SK-N-SH treated with all-trans-retinoic acid at 6 μM for 48 hours (cell line): ENCODE measurements around the gene C6orf120.
A peak's percentile ranks its signal among the peaks of the same experiment; 100 is the strongest.

Experiments
- ATAC-seq: fragments of 200-7000 bp; cut with Tn5 transposase; 3 replicates; pipeline ENCODE4 v1.9.1; 2020; ENCODE audit warnings: mild to moderate bottlenecking, moderate library complexity
- ARNTL ChIP-seq: fragments of 450-650 bp; formaldehyde crosslinking; IDR thresholded peaks from 2 replicates; pipeline ENCODE4 v1.5.0; 2020; ENCODE audit warnings: low read depth, mild to moderate bottlenecking, moderate library complexity, borderline replicate concordance
- BACH2 ChIP-seq: fragments of 250-450 bp; sonication (Bioruptor Pico); IDR thresholded peaks from 2 replicates; pipeline ENCODE4 v1.9.0; 2021; ENCODE audit warnings: mild to moderate bottlenecking, borderline replicate concordance
- CREB5 ChIP-seq: fragments of 250-450 bp; sonication (Bioruptor Pico); IDR thresholded peaks from 2 replicates; pipeline ENCODE4 v1.5.1; 2020; ENCODE audit warnings: low read depth, mild to moderate bottlenecking, moderate library complexity
- CSRNP3 ChIP-seq: fragments of 250-450 bp; sonication (Bioruptor Pico); IDR thresholded peaks from 2 replicates; pipeline ENCODE4 v1.5.1; 2021; ENCODE audit warnings: mild to moderate bottlenecking, moderate library complexity
- ESRRG ChIP-seq: fragments of 250-450 bp; sonication (Bioruptor Pico); IDR thresholded peaks from 2 replicates; pipeline ENCODE4 v1.6.1; 2021; ENCODE audit warnings: mild to moderate bottlenecking
- GLIS3 ChIP-seq: fragments of 250-450 bp; sonication (Bioruptor Pico); IDR thresholded peaks from 2 replicates; pipeline ENCODE4 v1.5.0; 2020; ENCODE audit warnings: mild to moderate bottlenecking, moderate library complexity
- ISL1 ChIP-seq: fragments of 250-450 bp; sonication (Bioruptor Pico); IDR thresholded peaks from 2 replicates; pipeline ENCODE4 v2.1.2; 2022; ENCODE audit warnings: mild to moderate bottlenecking, moderate library complexity
- OSR1 ChIP-seq: fragments of 250-450 bp; sonication (Bioruptor Pico); IDR thresholded peaks from 2 replicates; pipeline ENCODE4 v1.8.0; 2022; ENCODE audit warnings: moderate library complexity, mild to moderate bottlenecking, inconsistent platforms
- PATZ1 ChIP-seq: fragments of 250-450 bp; sonication (Bioruptor Pico); IDR thresholded peaks from 2 replicates; pipeline ENCODE4 v1.8.0; 2020; ENCODE audit warnings: mild to moderate bottlenecking, moderate library complexity, borderline replicate concordance
- POU6F1 ChIP-seq: fragments of 250-450 bp; sonication (Bioruptor Pico); IDR thresholded peaks from 2 replicates; pipeline ENCODE4 v1.8.0; 2021; ENCODE audit warnings: low read depth, mild to moderate bottlenecking, moderate library complexity, borderline replicate concordance
- PPARA ChIP-seq: fragments of 250-450 bp; sonication (Bioruptor Pico); IDR thresholded peaks from 2 replicates; pipeline ENCODE4 v1.5.0; 2020; ENCODE audit warnings: mild to moderate bottlenecking, borderline replicate concordance
- RARB ChIP-seq: fragments of 250-450 bp; sonication (Bioruptor Pico); IDR thresholded peaks from 2 replicates; pipeline ENCODE4 v1.8.0; 2021; ENCODE audit warnings: mild to moderate bottlenecking, moderate library complexity
- SNAI2 ChIP-seq: fragments of 250-450 bp; sonication (Bioruptor Pico); IDR thresholded peaks from 2 replicates; pipeline ENCODE4 v1.5.0; 2020; ENCODE audit warnings: mild to moderate bottlenecking, moderate library complexity
- TCF4 ChIP-seq: fragments of 250-450 bp; sonication (Bioruptor Pico); IDR thresholded peaks from 2 replicates; pipeline ENCODE4 v1.8.0; 2021; ENCODE audit warnings: mild to moderate bottlenecking, moderate library complexity, borderline replicate concordance
- TOX ChIP-seq: fragments of 250-450 bp; sonication (Bioruptor Pico); IDR thresholded peaks from 2 replicates; pipeline ENCODE4 v1.8.0; 2021; ENCODE audit warnings: mild to moderate bottlenecking, moderate library complexity, borderline replicate concordance
- TSHZ2 ChIP-seq: fragments of 250-450 bp; sonication (Bioruptor Pico); IDR thresholded peaks from 2 replicates; pipeline ENCODE4 v1.5.0; 2020; ENCODE audit warnings: mild to moderate bottlenecking, moderate library complexity
- ZC3H10 ChIP-seq: fragments of 250-450 bp; sonication (Bioruptor Pico); IDR thresholded peaks from 2 replicates; pipeline ENCODE4 v1.5.1; 2021; ENCODE audit warnings: mild to moderate bottlenecking, moderate library complexity
- ZFP3 ChIP-seq: fragments of 250-450 bp; sonication (Bioruptor Pico); IDR thresholded peaks from 2 replicates; pipeline ENCODE4 v1.5.0; 2020; ENCODE audit warnings: mild to moderate bottlenecking, moderate library complexity
- ZFP30 ChIP-seq: fragments of 450-650 bp; formaldehyde crosslinking; IDR thresholded peaks from 2 replicates; pipeline ENCODE4 v1.5.0; 2022; ENCODE audit warnings: mild to moderate bottlenecking, moderate library complexity
- ZNF565 ChIP-seq: fragments of 450-650 bp; formaldehyde crosslinking; conservative IDR thresholded peaks from 2 replicates; pipeline ENCODE4 v1.5.0; 2020; ENCODE audit warnings: low read depth, mild to moderate bottlenecking, moderate library complexity
- ZNF70 ChIP-seq: fragments of 450-650 bp; formaldehyde crosslinking; IDR thresholded peaks from 2 replicates; pipeline ENCODE4 v1.5.0; 2020; ENCODE audit warnings: mild to moderate bottlenecking, moderate library complexity
- ZNF8 ChIP-seq: fragments of 450-650 bp; formaldehyde crosslinking; IDR thresholded peaks from 2 replicates; pipeline ENCODE4 v1.5.0; 2020; ENCODE audit warnings: mild to moderate bottlenecking, moderate library complexity

C6orf120 gene

GRCh38 chr6:169700296-169700695 lies 1.6 kb upstream of the C6orf120 start:
- no peak for TF ChIP-seq PATZ1
- no peak for TF ChIP-seq ZFP3
- TF ChIP-seq ZNF70 = no peak
- TF ChIP-seq ZFP30 (CRISPR knock-in tag) = no peak
- TF ChIP-seq POU6F1 = no peak
- no peak for ATAC-seq

GRCh38 chr6:169701311-169701953 lies 494 bp upstream of the C6orf120 start:
- TF ChIP-seq ZFP30 (CRISPR knock-in tag) = 0 out of 2 replicates have a peak, but pooled peaks have one; percentile 6
- no peak for TF ChIP-seq TOX (CRISPR knock-in tag)
- TF ChIP-seq ZNF70 = no peak
- no peak for TF ChIP-seq ISL1 (CRISPR knock-in tag)
- peak; percentile 11 for ATAC-seq

GRCh38 chr6:169702840-169703246 lies 917 bp downstream of the C6orf120 start:
- ATAC-seq = peak; percentile 9
- no peak for TF ChIP-seq PPARA
- TF ChIP-seq OSR1 (CRISPR knock-in tag) = no peak
- TF ChIP-seq ZNF565 = no peak
- TF ChIP-seq TCF4 = no peak
- TF ChIP-seq ESRRG (CRISPR knock-in tag) = no peak
- TF ChIP-seq GLIS3 (CRISPR knock-in tag) = no peak
- TF ChIP-seq ZC3H10 (CRISPR knock-in tag) = no peak
- no peak for TF ChIP-seq POU6F1
- no peak for TF ChIP-seq ARNTL (CRISPR knock-in tag)
- TF ChIP-seq ZFP30 (CRISPR knock-in tag) = no peak
- TF ChIP-seq ZFP3 = no peak
- no peak for TF ChIP-seq SNAI2 (CRISPR knock-in tag)
- TF ChIP-seq ZNF70 = no peak

GRCh38 chr6:169707772-169708171 lies 5.8 kb downstream of the C6orf120 start:
- TF ChIP-seq CREB5 (no peak), BACH2 (CRISPR knock-in tag) (no peak), TSHZ2 (CRISPR knock-in tag) (no peak), RARB (CRISPR knock-in tag) (no peak), ZNF565 (no peak), CSRNP3 (CRISPR knock-in tag) (no peak), ZNF70 (no peak), PPARA (no peak), ZNF8 (CRISPR knock-in tag) (no peak)
- ATAC-seq = no peak; the same call in 2 of the 3 replicates
